Epidermal melanocyte (primary cell): Measurements from ENCODE around the gene SNRNP25.

Experiments
- DNase-seq: peaks from one replicate; pipeline ENCODE4 v3.0.0; 2011; ENCODE audit warnings: low spot score; ENCODE audit not compliant: insufficient read length

Gene SNRNP25

DNA sequence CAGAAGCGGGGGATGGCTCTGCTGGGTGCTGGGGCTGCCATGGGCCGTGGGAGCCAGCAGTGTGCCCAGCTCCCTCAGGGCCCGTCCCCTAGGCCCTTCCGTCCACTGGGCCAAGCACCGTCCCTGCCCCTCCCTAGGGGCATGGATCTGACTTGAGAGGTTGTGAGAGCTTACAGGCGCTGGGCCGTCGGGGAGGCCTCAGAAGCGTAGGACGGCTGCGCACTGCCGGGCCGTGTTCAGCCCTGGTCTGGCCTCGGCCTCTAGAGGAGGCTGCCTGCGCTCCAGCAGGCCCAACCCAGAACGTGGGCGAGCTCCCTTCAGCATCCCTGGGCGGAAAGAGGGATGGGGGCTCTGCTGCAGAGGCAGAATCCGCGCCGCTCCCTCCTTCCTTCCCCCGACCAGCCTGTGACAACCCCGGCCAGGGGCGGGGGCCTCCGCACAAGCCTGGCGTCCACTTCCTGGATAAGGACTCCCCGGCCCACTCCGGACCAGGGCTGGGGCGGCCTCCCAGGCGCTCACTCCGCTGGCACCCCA, 23.7 kb downstream of the SNRNP25 start:
- DNase-seq, result peak; percentile 61

GRCh38 chr16:77807-78443, 24.3 kb downstream of the SNRNP25 start, which contains the start of gene MPG:
MPG (plus strand) TSS chr16:78225; CDS start chr16:78310, 85 bp downstream.
- peak; percentile 99 for DNase-seq

GRCh38 chr16:78444-79150, 25.0 kb downstream of the SNRNP25 start:
- no peak for DNase-seq

- DNase-seq, result no peak
These were observed 25.8 kb downstream of the SNRNP25 start for GRCh38 chr16:79151-80054.

DNA sequence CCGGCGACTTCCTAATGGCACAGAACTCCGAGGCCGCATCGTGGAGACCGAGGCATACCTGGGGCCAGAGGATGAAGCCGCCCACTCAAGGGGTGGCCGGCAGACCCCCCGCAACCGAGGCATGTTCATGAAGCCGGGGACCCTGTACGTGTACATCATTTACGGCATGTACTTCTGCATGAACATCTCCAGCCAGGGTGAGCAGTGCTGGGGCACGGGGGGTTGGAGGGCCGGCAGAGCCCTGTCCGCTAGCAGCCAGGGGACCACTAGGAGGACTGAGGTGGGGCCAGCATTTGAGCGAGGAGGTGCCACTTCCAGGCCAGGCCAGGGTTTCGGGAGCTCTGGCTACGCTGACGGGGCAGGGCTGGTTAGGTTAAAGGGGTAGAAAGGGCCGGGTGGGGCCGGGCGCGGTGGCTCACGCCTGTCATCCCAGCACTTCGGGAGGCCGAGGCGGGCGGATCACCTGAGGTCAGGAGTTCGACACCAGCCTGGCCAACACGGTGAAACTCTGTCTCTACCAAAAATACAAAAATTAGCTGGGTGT, 29.5 kb downstream of the SNRNP25 start:
- DNase-seq, result no peak

- no peak for DNase-seq
These were observed 30.4 kb downstream of the SNRNP25 start for GRCh38 chr16:83781-84615.

DNA sequence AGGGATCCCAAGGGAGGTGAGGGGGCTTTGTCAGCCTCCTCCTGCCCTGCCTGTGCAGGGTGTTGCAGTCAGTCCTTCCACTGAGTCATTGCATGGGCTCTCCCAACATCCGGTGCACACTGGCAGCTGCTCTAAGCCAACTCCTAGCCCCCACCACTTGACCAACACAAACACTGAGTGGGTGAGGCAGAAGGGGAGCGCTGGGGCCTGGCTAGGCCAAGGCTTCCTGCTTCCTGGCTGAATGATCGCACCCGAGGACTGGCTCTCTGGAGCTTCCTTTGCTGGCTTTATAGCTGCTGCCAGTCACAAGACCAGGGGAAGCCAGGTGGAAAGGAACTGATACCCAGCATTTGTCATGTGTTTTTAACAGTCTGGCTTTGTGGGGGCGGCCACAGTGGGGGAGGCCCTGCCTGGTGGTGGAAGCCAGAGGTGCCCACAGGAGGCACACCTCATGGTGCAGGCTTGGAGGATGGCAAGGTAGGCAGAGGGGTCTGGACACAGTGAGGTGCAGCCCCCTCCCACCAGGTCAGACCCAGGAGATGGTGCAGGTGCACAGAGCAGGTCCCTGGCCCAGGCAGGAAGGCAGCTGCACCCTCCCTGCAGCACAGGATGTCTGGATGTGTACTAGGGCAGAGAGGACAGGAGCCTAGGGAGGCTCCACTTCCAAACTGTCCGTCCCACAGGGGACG, 31.2 kb downstream of the SNRNP25 start:
- peak; percentile 82 for DNase-seq

DNA sequence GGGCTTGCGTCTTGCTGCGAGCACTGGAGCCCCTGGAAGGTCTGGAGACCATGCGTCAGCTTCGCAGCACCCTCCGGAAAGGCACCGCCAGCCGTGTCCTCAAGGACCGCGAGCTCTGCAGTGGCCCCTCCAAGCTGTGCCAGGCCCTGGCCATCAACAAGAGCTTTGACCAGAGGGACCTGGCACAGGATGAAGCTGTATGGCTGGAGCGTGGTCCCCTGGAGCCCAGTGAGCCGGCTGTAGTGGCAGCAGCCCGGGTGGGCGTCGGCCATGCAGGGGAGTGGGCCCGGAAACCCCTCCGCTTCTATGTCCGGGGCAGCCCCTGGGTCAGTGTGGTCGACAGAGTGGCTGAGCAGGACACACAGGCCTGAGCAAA, 31.8 kb downstream of the SNRNP25 start:
- DNase-seq, result no peak

GRCh38 chr16:85865-86264, 32.2 kb downstream of the SNRNP25 start:
- DNase-seq, result no peak

- DNase-seq, result no peak
These were observed 32.9 kb downstream of the SNRNP25 start for GRCh38 chr16:86483-86952.

GRCh38 chr16:88613-89012, 35.0 kb downstream of the SNRNP25 start:
- DNase-seq, result no peak

- no peak for DNase-seq
These were observed 36.0 kb downstream of the SNRNP25 start for GRCh38 chr16:89391-90302.

DNA sequence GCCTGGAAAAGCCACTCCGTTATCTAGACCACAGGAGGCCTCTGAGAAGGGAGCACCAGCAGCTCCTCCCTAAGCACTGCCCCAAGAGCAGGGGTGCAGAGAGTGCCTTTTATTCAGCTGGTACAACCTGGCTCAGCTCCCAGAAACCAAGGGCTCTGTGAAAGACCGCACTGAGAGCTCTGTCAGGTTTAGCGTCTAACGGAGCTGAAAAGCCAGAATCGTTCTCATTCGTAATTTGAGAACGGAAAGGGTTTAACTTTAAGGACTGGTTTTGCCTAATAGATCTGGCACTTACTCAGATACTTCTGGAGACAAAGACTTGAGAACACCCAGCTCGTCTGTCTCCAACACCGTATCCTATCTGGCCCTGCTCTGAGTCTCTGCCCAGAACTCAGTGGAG, 37.9 kb downstream of the SNRNP25 start:
- peak; percentile 33 for DNase-seq

GRCh38 chr16:92431-93339, 39.1 kb downstream of the SNRNP25 start:
- DNase-seq, result peak; percentile 9

DNA sequence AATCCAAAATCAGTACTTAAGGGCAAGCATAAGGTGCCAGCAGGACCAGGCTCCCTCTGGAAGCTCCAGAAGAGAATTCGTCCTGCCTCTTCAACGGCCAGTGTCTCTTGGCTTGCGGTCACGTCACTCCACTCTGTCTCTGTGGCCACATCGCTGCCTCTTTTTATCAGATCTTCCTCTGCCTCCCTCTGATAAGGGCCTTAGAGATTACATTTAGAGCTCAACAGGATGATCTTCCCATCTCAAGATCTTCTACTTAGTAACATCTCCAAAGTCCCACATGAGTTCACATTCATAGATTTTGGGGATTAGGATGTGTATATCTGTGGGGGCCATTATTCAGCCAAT, 41.3 kb downstream of the SNRNP25 start:
- DNase-seq, result no peak

- DNase-seq, result peak; percentile 91
These were observed 43.3 kb downstream of the SNRNP25 start for GRCh38 chr16:96935-97381.

- DNase-seq, result no peak
These were observed 44.2 kb downstream of the SNRNP25 start for GRCh38 chr16:97822-98221.

GRCh38 chr16:100989-101388, 47.4 kb downstream of the SNRNP25 start:
- no peak for DNase-seq
